ENCODE results near the gene CD70.

DNA sequence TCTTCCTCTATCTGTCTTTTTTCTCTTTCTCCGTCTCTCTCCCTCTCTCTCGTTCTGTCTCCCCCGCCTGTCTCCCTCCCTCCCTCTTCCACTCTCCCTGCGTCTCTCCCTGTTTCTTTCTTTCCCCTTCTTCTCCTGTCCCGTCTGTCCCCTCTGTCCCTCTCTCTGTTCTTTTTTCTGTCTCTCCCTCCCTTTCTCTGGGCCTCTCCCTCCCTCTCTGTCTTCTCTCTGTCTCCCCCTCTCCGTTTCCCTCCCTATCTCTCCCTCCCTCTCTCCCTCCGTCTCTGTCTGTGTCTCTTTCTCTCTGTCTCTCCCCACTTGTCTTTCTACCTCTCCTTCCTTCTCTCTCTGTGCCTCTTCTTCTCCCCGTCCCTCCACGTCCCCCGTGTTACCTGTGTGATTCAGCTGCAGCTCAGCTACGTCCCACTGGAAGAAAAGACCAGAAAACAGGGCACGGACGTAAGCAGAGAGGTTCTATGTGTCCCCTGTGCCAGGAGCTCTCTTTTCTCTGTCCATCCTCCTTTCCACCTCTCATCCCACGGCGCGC is 1.2 kb downstream of the CD70 start:
- TF ChIP-seq CTCF (IDR thresholded peaks at IDR 0.05; ENCODE audit: insufficient read depth, low read length), result no peak
- no peak for TF ChIP-seq GABPA (IDR thresholded peaks at IDR 0.05; ENCODE audit: low read depth)
- no peak for TF ChIP-seq REST (IDR thresholded peaks at IDR 0.05; ENCODE audit: insufficient replicate concordance, low read depth)
